Keratinocyte (primary cell): ENCODE measurements around the gene CRK.

Experiments used
- EZH2 ChIP-seq: IDR thresholded peaks from one replicate; pipeline ENCODE4 v1.6.1; 2012; ENCODE audit warnings: inconsistent platforms, mild to moderate bottlenecking, low read length, moderate library complexity
- TF ChIP-seq, protein P1 (sequence below), 3 experiments: IDR thresholded peaks in 1 of 3; conservative IDR thresholded peaks in 1 of 3; optimal IDR thresholded peaks in 1 of 3; 2 replicates in 2 of 3; 3 replicates in 1 of 3; pipeline versions ENCODE3 to v1.5.1; 2011; ENCODE audit warnings: low read length in 3 of 3, mild to moderate bottlenecking in 3 of 3, moderate library complexity in 2 of 3, control low read depth in 1 of 3, inconsistent platforms in 1 of 3; ENCODE audit not compliant: insufficient read depth in 2 of 3; ENCODE audit errors: extremely low read depth in 1 of 3

DNA sequence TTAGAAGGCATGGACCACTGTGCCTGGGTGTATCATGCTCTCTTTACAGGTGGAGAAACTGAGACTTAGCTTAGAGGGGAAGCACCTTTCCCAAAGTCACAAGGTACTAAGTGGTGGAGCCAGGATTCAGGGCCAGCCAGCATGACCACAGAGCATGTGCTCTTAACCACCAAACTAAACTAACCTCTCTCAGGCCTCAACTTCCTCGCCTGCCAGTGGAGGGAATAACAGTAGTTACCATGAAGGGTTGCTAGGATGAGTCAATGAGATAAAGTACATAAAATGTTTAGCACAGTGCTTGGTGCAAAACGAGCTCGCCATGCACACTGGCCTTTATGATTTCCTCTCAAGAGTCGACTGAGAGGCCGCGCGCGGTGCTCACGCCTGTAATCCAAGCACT, 42.8 kb upstream of the CRK start:
- TF ChIP-seq, protein P1, sequence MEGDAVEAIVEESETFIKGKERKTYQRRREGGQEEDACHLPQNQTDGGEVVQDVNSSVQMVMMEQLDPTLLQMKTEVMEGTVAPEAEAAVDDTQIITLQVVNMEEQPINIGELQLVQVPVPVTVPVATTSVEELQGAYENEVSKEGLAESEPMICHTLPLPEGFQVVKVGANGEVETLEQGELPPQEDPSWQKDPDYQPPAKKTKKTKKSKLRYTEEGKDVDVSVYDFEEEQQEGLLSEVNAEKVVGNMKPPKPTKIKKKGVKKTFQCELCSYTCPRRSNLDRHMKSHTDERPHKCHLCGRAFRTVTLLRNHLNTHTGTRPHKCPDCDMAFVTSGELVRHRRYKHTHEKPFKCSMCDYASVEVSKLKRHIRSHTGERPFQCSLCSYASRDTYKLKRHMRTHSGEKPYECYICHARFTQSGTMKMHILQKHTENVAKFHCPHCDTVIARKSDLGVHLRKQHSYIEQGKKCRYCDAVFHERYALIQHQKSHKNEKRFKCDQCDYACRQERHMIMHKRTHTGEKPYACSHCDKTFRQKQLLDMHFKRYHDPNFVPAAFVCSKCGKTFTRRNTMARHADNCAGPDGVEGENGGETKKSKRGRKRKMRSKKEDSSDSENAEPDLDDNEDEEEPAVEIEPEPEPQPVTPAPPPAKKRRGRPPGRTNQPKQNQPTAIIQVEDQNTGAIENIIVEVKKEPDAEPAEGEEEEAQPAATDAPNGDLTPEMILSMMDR (optimal IDR thresholded peaks at IDR 0.05 in 1 of 3, IDR thresholded peaks at IDR 0.05 in 1 of 3, conservative IDR thresholded peaks at IDR 0.05 in 1 of 3; ENCODE audit: extremely low read depth in 1 of 3, insufficient read depth in 2 of 3, low read length in 3 of 3) = no peak
- TF ChIP-seq EZH2 = no peak
